PFSK-1 (cell line): ENCODE results near the gene SCN5A.

Source experiments
- POLR2AphosphoS5 ChIP-seq: IDR thresholded peaks from 2 replicates; pipeline ENCODE4 v1.6.1; 2012; ENCODE audit warnings: low read depth, mild to moderate bottlenecking, control low read depth, low read length, moderate library complexity
- REST ChIP-seq, 2 experiments: IDR thresholded peaks; 2 replicates each; pipeline versions ENCODE4 v1.6.1 to v1.8.0; 2011 to 2012; ENCODE audit warnings: low read depth in 2 of 2, low read length in 2 of 2, control low read depth in 1 of 2, inconsistent platforms in 1 of 2, mild to moderate bottlenecking in 1 of 2, moderate library complexity in 1 of 2; ENCODE audit not compliant: insufficient read depth in 1 of 2
- SIN3A ChIP-seq: IDR thresholded peaks from 2 replicates; pipeline ENCODE4 v1.6.1; 2012; ENCODE audit warnings: mild to moderate bottlenecking, low read length, moderate library complexity, borderline replicate concordance; ENCODE audit not compliant: insufficient read depth
- TAF1 ChIP-seq: IDR thresholded peaks from 2 replicates; pipeline ENCODE4 v1.6.1; 2012; ENCODE audit warnings: low read length, control low read depth, borderline replicate concordance; ENCODE audit not compliant: insufficient read depth

GRCh38 chr3:38652934-38653333 is 3.4 kb upstream of the SCN5A start:
- TF ChIP-seq POLR2AphosphoS5 = no peak
- no peak for TF ChIP-seq REST (IDR thresholded peaks at IDR 0.05; ENCODE audit: insufficient read depth in 1 of 2, low read depth in 2 of 2, low read length in 2 of 2)
- TF ChIP-seq TAF1 = no peak
- TF ChIP-seq SIN3A = no peak
